GM18858 (cell line): ENCODE results near the gene NUFIP1.
"Not testable (repeated sequence)": the region's sequence is repeated elsewhere in the genome, so short reads cannot be mapped to it uniquely, and the experiment has no call there.

Source experiments
- ATAC-seq: cut with Tn5 transposase; IDR thresholded peaks from one replicate; pipeline ENCODE4 v1.9.1; 2021; ENCODE audit not compliant: unreplicated experiment

Gene NUFIP1

GRCh38 chr13:44969551-44970484 lies 19.5 kb downstream of the NUFIP1 start:
- no peak for ATAC-seq

DNA sequence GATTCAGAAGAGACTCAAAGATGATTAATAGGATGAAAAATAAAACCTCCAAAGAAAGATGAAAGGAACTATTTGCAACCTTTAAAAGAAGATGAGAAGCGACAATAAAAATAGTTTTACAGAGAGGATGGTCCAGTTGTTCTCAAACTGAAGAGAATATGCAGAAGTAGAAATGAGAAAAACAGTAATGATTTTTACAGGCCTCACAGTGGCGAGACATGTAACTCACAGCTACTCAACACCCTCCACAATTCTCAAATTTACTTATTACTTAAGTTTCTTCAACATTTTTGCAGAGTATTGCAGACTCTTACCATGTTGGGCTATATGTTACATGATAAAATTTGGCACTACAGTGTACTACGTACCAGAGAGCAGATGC lies 20.8 kb downstream of the NUFIP1 start:
- ATAC-seq: no peak

DNA sequence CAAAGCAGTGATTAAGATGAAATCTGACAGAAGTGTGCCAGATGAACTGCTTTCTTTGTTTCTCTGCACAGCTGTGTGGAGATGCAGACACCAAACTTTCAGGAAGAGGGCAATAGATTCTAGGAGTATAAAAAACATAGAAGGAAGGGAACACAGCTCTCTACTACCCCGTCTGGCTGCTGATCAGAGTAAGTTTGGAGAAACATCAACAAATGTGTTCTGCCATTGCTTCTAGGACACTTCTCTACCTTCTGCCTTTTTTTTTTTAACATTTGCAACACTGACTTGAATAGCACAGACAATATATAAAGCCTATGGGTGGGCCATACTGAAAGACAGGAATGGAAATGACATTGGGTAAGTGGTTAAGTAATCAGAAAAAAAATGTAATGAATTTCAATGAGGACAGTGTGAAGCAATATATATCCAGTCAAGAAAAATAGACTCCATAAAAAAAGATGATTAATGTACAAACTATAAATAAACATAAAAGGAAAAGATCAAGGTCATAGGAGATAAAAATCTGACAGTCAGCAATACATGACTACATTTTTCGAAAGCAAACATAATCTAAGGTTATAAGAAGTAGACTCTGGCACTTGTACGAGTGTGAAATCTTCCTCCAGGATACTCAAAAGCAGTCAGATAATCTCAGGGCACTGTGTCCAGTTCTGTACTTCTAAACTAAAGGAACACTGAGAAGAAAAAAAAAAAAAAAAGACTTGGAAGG lies 21.4 kb downstream of the NUFIP1 start:
- no peak for ATAC-seq

GRCh38 chr13:44961997-44962396 lies 27.3 kb downstream of the NUFIP1 start:
- no peak for ATAC-seq

DNA sequence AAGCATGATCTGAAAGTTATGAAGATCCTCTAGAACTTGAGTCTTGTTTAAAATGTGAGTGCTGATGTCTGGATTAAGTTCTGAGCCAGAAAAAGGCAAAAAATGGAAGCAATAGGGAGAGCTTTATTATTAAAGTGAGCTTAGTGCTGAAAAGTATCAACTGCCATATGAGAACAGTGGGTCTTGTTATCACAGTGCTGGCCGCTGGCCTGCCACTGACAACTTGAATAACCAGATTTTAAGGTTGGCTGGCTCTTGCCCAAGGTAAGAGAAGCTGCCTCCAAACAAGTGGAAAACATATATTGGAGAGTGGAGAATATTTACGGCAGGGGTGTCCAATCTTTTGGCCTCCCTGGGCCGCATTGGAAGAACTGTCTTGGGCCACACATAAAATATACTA lies 33.9 kb downstream of the NUFIP1 start:
- no peak for ATAC-seq

GRCh38 chr13:44954224-44954623 lies 35.0 kb downstream of the NUFIP1 start:
- ATAC-seq: no peak

- ATAC-seq: no peak
Measured at GRCh38 chr13:44952671-44953070, 36.6 kb downstream of the NUFIP1 start.

GRCh38 chr13:44951184-44951583 lies 38.1 kb downstream of the NUFIP1 start:
- no peak for ATAC-seq

DNA sequence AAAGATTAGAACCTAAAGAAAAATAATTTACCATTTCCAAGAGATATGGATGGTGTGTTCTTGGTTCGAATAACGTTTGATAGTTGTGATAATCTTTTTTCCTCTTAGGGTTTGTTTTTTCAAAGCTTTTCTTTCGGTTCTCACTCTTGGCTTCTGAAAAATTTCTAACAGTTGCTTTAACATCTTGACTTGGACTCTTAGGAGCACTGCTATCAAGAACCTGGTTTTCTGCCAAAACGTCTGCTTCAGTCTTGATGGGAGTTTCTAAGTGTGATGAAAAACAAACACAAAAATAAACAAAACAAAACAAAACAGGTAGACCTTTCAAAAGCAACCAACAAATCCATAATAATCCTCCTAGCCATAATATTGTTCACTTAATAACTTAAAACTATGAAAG lies 45.9 kb downstream of the NUFIP1 start:
- not testable (repeated sequence) for ATAC-seq

GRCh38 chr13:44938854-44939253 lies 50.4 kb downstream of the NUFIP1 start:
- no peak for ATAC-seq

DNA sequence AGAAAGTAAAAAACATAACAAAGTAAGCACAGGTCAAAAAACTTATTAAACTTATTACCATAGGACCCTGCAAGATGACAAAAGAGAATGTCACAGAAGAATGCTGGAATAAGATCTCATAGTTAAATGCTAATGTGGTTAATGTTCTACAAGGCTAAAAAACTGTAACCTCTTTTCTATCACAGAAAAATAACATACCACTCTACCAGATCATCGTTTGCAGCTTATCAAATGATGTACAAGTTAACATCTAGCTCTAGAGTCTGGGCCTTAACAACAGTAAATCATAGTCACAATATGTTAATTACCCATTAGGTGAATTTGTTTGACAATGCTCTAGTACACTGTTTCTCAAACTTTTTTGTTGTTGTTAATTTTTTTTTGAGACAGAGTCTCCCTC lies 53.0 kb downstream of the NUFIP1 start:
- ATAC-seq: no peak

DNA sequence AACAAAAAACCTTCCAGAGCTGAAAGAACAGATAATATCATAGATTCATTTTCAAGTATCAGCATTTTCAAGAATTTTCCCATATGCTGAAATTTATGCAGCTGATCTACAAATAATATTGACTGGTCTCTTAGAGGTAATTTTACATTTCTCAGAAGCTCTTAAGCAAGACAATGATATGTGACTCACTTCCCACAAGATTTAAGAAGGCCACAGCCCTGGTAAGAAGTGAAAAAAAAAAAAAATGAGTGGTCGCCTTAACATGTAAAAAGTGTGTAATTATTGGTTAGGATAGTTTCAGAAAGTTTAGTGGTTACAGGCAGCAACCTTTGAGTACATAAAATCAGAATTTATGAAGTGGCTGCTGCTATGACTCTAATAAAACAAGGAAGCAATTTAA lies 54.5 kb downstream of the NUFIP1 start:
- ATAC-seq: no peak

GRCh38 chr13:44932850-44933251 lies 56.4 kb downstream of the NUFIP1 start:
- no peak for ATAC-seq

DNA sequence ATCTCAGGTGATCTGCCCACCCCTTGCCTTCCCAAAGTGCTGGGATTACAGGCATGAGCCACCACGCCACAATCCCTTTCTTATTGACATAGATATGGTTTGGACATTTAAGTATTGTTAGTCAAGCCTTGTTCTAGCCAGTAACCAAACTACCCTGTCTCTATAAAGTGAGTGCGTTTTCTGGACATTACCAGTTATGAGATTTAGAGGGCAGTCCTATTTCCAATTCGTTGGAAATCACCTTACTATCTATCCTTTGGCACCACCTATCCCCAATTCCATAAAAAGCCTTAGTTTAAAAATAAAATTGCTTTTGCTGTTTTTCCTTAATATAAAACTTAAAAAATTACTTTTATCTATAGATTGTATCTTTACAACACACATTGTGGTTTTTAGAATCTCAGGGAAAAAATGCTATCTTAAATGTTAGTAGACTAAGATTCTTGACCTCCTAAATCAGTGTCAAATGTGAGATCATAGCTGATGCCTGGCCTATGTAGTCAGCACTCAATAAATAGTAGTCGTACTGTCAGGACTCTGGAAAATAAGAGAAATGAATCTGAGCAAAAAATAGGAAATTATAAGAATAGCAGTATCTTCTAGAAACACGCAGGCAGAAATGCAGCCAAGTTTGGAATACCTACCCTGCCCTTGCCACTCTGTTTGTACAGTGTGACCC lies 57.0 kb downstream of the NUFIP1 start:
- no peak for ATAC-seq

DNA sequence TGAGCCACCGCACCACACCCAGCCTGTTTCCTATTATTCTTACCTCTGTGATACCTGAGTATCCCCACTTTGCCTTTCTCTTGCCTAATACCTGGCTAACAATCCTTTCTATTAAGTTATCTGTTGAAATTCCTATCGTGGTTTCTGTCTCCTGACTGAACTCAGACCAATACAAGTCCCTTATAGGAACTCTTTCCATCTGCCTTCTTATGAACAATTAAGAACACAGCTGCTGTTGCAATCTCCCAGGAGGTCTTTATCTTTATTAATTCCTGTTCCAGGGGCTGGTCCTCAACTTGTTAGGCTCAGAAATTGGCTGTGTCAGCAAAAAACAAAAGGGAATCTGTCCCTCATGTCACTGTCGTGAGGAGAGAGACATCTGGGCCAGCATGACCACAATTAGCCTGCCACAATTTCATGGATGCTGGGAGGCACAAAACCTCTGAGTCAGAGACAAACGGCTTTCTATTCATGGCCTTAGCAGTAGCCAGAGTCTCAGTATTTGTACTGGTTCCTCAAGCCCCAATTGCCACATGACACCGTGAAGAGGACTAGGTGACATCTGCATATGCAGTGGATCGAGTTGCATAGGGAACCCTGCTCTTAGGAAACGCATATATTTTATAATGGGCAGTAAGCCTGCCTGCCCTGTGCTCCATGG lies 58.2 kb downstream of the NUFIP1 start:
- no peak for ATAC-seq

DNA sequence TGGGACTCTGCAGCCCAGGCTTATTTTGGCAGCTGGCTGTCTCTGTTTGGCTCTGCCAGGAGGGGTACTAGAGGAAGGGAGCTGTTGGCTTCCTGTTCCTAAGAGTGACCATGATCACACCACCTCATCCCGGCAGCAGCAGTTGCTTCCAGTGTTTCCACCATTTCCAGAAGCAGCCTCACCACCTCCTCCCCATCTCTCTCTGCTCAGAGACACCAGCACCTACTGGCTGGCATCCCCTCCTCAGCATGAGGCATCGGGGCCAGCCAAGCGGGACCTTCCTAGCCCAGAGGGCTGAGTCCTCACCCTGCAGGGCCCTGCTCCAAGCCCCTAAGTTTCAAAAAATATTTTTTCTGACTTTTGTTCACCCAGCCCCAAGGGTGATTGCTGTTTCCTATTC lies 59.0 kb downstream of the NUFIP1 start:
- no peak for ATAC-seq

GRCh38 chr13:44929692-44930091 lies 59.6 kb downstream of the NUFIP1 start:
- no peak for ATAC-seq

DNA sequence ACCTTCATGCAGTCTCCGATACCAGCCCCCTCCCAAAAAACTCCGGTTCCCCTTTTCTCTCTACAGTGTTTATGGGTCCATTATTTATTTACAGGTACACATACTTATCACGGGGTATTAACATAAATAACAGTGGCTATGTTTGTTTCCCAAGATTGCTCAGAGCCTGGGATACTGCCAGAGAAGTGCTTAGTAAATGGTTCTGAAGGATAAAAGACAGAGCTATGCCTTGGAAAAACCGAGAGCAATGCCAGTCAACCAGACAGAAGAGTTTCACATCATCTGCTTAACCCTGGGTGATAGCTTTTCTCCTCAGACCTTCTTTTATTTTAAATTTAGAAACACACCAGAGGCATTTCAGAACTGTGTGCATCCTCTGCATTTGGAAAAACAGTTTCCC lies 61.3 kb downstream of the NUFIP1 start:
- ATAC-seq: no peak

DNA sequence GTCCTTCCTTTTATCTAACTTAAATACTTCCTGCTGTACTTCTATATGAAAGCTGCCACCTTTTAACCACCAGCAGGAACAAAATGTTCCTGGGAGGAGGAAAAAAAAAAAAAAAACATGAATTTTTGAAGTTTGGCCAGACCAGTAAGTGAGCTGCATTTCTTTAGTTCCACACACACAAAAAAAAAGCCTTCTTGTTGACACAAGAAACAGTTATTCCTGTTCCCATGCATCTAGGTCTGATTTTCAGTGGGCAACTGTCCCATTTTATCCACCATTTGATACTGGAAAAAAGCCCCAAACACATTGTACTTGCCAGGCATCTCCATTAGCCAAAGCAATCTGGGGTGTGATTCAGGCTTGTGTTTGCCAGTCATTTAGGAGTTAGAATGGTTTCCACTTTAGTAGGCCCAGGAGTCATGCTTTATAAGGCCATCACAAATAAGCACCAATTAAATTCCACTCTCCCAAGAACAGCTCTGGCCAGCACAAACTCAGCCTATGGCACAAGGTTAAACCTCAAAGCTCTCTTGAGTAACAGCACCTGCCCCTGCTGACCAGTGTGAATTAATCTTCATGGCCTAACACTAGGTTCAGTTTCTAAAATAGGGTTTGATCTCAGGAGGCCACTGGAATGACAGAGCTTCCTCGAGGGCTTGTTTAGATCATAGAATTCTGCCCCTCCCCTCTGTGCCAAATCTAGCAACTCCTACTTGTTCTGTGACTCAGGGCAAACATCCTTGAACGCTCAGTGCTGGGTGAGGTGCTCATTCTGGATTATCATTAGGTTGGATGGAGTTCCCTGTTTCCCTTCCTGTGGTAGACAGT lies 67.1 kb downstream of the NUFIP1 start:
- ATAC-seq: no peak

GRCh38 chr13:44921246-44921877 lies 67.9 kb downstream of the NUFIP1 start:
- no peak for ATAC-seq
